ENCODE results near the gene UEVLD.
"Not testable (repeated sequence)": the region's sequence is repeated elsewhere in the genome, so short reads cannot be mapped to it uniquely, and the experiment has no call there.

Gene UEVLD

GRCh38 chr11:18612394-18612793, 23.9 kb upstream of the UEVLD start:
- no peaks in the 10 kb centered on the region for H3K4me1 ChIP-seq (ENCODE audit: control insufficient read depth, insufficient read depth, low read length)
- H3K36me3 ChIP-seq (ENCODE audit: control insufficient read depth, insufficient read depth, low read length), result peaks cover 27% of the 10 kb centered on the region
- no peaks in the 10 kb centered on the region for H3K27me3 ChIP-seq (ENCODE audit: control insufficient read depth, insufficient read depth, low read length)
- H3K9ac ChIP-seq (ENCODE audit: low read length), result no peak overlapping the region
- no peak overlapping the region for H3K4me3 ChIP-seq (ENCODE audit: low read length)
- no peak overlapping the region for H3K27ac ChIP-seq (ENCODE audit: low read depth, low read length)

- Histone ChIP-seq H3K36me3 (ENCODE audit: control insufficient read depth, insufficient read depth, low read length) (peaks cover 27% of the 10 kb centered on the region), H3K9ac (ENCODE audit: low read length) (no peak overlapping the region), H3K27ac (ENCODE audit: low read depth, low read length) (no peak overlapping the region), H3K27me3 (ENCODE audit: control insufficient read depth, insufficient read depth, low read length) (no peaks in the 10 kb centered on the region), H3K4me1 (ENCODE audit: control insufficient read depth, insufficient read depth, low read length) (no peaks in the 10 kb centered on the region), H3K4me3 (ENCODE audit: low read length) (no peak overlapping the region)
These were observed 22.7 kb upstream of the UEVLD start for GRCh38 chr11:18611196-18611595.

- Histone ChIP-seq H3K4me1 (ENCODE audit: control insufficient read depth, insufficient read depth, low read length) (no peaks in the 10 kb centered on the region), H3K9ac (ENCODE audit: low read length) (no peak overlapping the region), H3K27me3 (ENCODE audit: control insufficient read depth, insufficient read depth, low read length) (no peaks in the 10 kb centered on the region), H3K36me3 (ENCODE audit: control insufficient read depth, insufficient read depth, low read length) (peaks cover 11% of the 10 kb centered on the region), H3K4me3 (ENCODE audit: low read length) (no peak overlapping the region), H3K27ac (ENCODE audit: low read depth, low read length) (no peak overlapping the region)
These were observed 19.8 kb upstream of the UEVLD start for GRCh38 chr11:18608376-18608775.

DNA sequence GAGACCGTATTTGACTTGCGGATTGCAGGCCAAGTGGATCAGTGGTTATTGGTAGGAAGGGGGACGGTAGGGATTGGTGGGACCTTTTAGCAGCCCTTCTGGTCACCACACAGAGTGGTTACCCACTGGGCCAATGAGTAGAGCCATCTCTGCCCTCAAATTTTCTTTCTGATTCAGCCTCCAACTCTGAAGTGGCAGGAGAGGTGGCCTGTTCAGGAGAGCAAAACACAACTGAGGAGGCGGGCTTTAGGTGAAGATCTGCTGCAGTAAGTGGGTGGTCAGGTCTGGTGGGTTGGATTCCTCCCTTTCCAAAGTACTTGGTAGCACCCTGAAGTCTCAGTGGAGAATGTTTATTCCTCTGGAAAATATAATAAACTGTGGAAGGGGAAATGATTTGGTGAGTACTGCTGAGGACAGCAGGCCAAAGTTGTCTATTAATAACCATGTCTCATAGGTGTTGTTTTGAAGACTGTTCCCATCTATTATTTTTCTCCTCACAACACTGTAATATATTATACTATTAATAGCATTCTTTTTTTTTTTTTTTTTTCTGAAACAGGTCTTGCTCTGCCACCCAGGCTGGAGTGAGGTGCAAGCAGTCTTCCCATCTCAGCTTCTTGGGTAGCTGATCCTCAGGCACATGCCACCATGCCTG, 12.5 kb upstream of the UEVLD start:
- no peaks in the 10 kb centered on the region for H3K27me3 ChIP-seq (ENCODE audit: control insufficient read depth, insufficient read depth, low read length)
- no peaks in the 10 kb centered on the region for H3K4me1 ChIP-seq (ENCODE audit: control insufficient read depth, insufficient read depth, low read length)
- H3K9ac ChIP-seq (ENCODE audit: low read length), result no peak overlapping the region
- no peaks in the 10 kb centered on the region for H3K36me3 ChIP-seq (ENCODE audit: control insufficient read depth, insufficient read depth, low read length)
- H3K27ac ChIP-seq (ENCODE audit: low read depth, low read length), result no peak overlapping the region
- no peak overlapping the region for H3K4me3 ChIP-seq (ENCODE audit: low read length)

- Histone ChIP-seq H3K4me1 (ENCODE audit: control insufficient read depth, insufficient read depth, low read length) (no peaks in the 10 kb centered on the region), H3K9ac (ENCODE audit: low read length) (no peak within 1 kb of the TSS), H3K36me3 (ENCODE audit: control insufficient read depth, insufficient read depth, low read length) (no peaks in the 10 kb centered on the region), H3K27ac (ENCODE audit: low read depth, low read length) (no peak within 1 kb of the TSS), H3K4me3 (ENCODE audit: low read length) (no peak within 1 kb of the TSS), H3K27me3 (ENCODE audit: control insufficient read depth, insufficient read depth, low read length) (no peaks in the 10 kb centered on the region)
These were observed 11.3 kb upstream of the UEVLD start, which contains the start of gene MISFA for GRCh38 chr11:18599739-18600230. Gene MISFA, plus strand, starts transcription at chr11:18599789. Its CDS starts 140 bp downstream, at chr11:18599929.

DNA sequence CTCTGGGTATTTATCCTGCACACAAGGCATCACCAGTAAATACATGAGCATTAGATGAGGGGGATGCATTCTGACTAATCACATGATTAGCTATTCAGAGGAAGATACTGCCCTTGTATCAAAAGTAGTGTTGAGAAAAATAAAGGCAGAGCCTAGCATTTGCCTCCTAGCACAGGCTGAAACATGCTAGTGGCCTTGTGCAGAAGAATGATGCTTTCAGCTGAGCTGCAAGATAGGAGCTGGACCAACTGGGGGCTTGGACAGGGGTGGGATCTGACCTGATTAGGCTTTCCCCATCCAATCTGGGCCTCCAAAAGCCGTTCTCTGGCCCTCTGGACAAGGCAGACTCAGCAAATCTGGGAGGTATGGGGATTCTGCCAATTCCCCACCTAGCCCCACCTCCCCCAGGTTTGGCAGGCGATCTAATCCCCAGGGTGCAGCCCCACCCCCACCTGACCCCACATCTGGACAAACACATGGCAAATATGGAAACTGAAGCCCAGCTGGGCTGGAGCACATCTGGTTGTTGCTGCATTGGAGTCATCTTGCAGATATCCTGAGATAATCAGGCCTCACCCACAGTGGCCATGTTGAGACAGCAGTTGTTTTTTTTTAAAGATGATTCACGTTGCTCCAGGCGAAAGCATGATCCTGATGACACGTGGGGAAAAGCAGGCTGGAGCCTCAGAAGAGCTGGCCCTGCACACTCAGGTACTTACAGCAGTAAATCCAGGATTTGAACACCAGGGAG, 6.6 kb upstream of the UEVLD start:
- H3K27ac ChIP-seq (ENCODE audit: low read depth, low read length), result no peak overlapping the region

GRCh38 chr11:18594088-18594487, 5.6 kb upstream of the UEVLD start:
- not testable (repeated sequence) for H3K36me3 ChIP-seq (ENCODE audit: control insufficient read depth, insufficient read depth, low read length); H3K4me3 ChIP-seq (ENCODE audit: low read length); H3K9ac ChIP-seq (ENCODE audit: low read length); H3K4me1 ChIP-seq (ENCODE audit: control insufficient read depth, insufficient read depth, low read length); H3K27ac ChIP-seq (ENCODE audit: low read depth, low read length); H3K27me3 ChIP-seq (ENCODE audit: control insufficient read depth, insufficient read depth, low read length)

More for the DNA sequence above, 6.6 kb upstream of the UEVLD start:
- Histone ChIP-seq H3K4me1 (ENCODE audit: control insufficient read depth, insufficient read depth, low read length) (no peaks in the 10 kb centered on the region), H3K9ac (ENCODE audit: low read length) (no peak overlapping the region), H3K27me3 (ENCODE audit: control insufficient read depth, insufficient read depth, low read length) (no peaks in the 10 kb centered on the region), H3K36me3 (ENCODE audit: control insufficient read depth, insufficient read depth, low read length) (no peaks in the 10 kb centered on the region), H3K4me3 (ENCODE audit: low read length) (no peak overlapping the region)

DNA sequence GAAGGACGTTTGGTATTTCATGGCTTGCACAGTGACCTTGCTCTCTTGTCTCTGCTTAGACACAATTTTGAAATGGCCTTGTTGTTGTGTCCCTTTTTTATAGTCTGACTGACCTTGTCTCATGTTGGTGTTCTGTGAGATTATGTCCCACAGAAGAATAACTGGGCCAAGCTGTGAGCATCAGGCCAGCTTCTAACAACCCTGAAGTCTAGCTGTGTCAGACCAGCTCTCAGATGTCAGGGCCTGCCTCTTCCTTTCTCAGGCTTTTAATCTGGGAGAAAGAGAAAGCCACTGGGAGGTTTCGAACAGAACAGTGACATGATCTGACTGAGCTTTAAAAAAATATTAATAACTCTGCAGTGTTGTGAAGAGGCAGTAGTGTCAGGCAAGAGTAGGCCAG, 2.0 kb upstream of the UEVLD start:
- Histone ChIP-seq H3K4me1 (ENCODE audit: control insufficient read depth, insufficient read depth, low read length) (peaks cover 12% of the 10 kb centered on the region), H3K4me3 (ENCODE audit: low read length) (no peak overlapping the region), H3K36me3 (ENCODE audit: control insufficient read depth, insufficient read depth, low read length) (no peaks in the 10 kb centered on the region), H3K9ac (ENCODE audit: low read length) (no peak overlapping the region), H3K27ac (ENCODE audit: low read depth, low read length) (no peak overlapping the region), H3K27me3 (ENCODE audit: control insufficient read depth, insufficient read depth, low read length) (no peaks in the 10 kb centered on the region)

DNA sequence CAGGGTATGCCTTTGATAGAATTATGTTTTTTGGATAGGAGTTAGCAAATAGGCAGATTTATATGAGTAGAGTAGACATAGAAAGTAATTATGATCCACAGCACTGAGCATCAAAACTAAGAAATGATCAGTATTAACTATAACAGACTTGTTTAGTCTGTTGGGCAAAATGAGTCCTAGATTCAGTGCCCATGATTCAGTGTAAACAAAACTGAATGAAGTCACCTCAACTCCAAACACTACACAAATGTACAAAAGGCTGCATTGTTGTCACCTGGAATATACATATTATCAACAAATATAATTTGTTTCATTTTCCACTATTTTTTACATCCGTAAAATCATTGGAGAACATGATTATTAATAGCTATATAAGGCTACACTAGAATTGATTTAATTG, 6.7 kb downstream of the UEVLD start:
- no peaks in the 10 kb centered on the region for H3K27me3 ChIP-seq (ENCODE audit: control insufficient read depth, insufficient read depth, low read length)
- H3K36me3 ChIP-seq (ENCODE audit: control insufficient read depth, insufficient read depth, low read length), result no peaks in the 10 kb centered on the region
- no peak overlapping the region for H3K27ac ChIP-seq (ENCODE audit: low read depth, low read length)
- H3K4me3 ChIP-seq (ENCODE audit: low read length), result no peak overlapping the region
- no peak overlapping the region for H3K9ac ChIP-seq (ENCODE audit: low read length)
- peaks cover under 1% of the 10 kb centered on the region for H3K4me1 ChIP-seq (ENCODE audit: control insufficient read depth, insufficient read depth, low read length)

DNA sequence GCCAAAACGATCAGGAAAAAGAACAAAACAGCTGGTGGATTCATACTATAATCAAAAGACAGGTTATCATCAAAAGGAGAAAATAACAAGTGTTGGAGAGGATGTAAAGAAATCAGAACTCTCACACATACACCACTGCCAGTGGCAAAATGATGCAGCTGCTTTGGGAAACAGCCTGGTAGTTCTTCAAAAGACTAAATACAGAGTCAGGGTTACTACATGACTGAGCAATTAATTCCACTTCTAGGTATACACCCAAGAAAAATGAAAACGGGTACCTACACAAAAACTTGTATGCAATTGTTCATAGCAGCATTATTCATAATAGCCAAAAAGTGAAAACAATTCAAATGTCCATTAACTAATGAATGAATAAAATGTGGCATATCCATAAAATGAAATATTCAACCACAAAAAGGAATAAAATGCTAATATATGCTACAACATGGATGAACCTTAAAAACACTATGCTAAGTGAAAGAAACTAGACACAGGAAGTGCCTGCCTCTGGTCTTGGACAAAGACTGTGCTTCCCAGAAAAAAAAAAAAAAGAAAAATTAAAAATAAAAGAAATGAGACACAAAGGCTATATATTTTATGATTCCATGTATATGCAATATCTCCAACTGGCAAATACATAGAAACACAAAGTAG, 8.3 kb downstream of the UEVLD start:
- peaks cover 2% of the 10 kb centered on the region for H3K36me3 ChIP-seq (ENCODE audit: control insufficient read depth, insufficient read depth, low read length)
- H3K4me3 ChIP-seq (ENCODE audit: low read length), result no peak overlapping the region
- H3K9ac ChIP-seq (ENCODE audit: low read length), result no peak overlapping the region
- no peaks in the 10 kb centered on the region for H3K27me3 ChIP-seq (ENCODE audit: control insufficient read depth, insufficient read depth, low read length)
- no peaks in the 10 kb centered on the region for H3K4me1 ChIP-seq (ENCODE audit: control insufficient read depth, insufficient read depth, low read length)
- H3K27ac ChIP-seq (ENCODE audit: low read depth, low read length), result no peak overlapping the region

DNA sequence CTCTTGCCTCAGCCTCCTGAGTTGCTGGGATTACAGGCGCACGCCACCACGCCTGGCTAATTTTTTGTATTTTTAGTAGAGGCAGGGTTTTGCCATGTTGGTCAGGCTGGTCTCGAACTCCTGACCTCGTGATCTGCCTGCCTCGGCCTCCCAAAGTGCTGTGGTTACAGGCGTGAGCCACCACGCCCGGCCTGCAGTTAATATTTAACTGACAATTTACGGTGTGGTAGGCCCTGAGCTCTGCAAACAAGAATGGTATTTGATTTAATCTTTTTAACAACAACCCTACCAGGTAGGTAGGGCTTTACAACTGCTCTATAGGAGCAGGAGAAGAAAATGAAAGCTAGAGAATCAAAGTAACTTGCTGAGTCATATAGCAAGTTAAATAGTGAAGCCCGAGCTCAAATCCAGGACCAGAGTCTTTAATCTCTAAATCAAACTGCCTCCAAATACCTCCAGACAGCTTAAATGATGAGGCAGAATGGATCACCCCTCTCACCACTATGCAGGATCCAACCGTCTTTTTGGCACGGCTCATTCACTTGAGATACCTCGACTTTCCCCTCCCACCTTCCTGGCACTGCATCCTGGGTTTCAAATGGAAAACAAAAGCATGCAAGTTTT, 9.4 kb downstream of the UEVLD start:
- no peaks in the 10 kb centered on the region for H3K27me3 ChIP-seq (ENCODE audit: control insufficient read depth, insufficient read depth, low read length)
- no peak overlapping the region for H3K9ac ChIP-seq (ENCODE audit: low read length)
- H3K36me3 ChIP-seq (ENCODE audit: control insufficient read depth, insufficient read depth, low read length), result peaks cover 2% of the 10 kb centered on the region
- H3K4me3 ChIP-seq (ENCODE audit: low read length), result peak overlapping the region; percentile 48
- no peak overlapping the region for H3K27ac ChIP-seq (ENCODE audit: low read depth, low read length)
- H3K4me1 ChIP-seq (ENCODE audit: control insufficient read depth, insufficient read depth, low read length), result no peaks in the 10 kb centered on the region

DNA sequence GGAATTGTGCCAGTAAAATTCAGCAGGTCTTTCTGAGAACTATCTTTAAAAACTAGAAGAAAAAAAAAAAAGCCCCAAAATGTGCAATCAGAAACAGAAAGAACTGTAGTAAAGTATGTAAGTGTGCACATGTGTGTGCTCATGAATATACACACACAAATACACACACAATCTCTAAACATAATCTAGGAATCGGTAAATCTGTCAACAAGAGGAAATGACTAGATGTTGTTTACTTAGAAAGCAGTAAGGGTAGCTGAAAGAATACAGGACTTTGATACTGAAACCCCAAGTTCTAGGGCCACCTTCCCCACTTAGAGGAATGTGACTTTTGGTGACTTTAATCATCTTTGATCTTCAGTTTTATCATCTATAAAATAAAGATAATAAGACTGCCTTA, 13.2 kb downstream of the UEVLD start:
- no peak overlapping the region for H3K4me3 ChIP-seq (ENCODE audit: low read length)
- no peak overlapping the region for H3K9ac ChIP-seq (ENCODE audit: low read length)
- peaks cover 8% of the 10 kb centered on the region for H3K36me3 ChIP-seq (ENCODE audit: control insufficient read depth, insufficient read depth, low read length)
- no peak overlapping the region for H3K27ac ChIP-seq (ENCODE audit: low read depth, low read length)
- H3K4me1 ChIP-seq (ENCODE audit: control insufficient read depth, insufficient read depth, low read length), result no peaks in the 10 kb centered on the region
- no peaks in the 10 kb centered on the region for H3K27me3 ChIP-seq (ENCODE audit: control insufficient read depth, insufficient read depth, low read length)
